HL-60 (cell line): Measurements from ENCODE around the gene UNC119.
"Not testable (repeated sequence)": the region's sequence is repeated elsewhere in the genome, so short reads cannot be mapped to it uniquely, and the experiment has no call there.

ENCODE experiments used
- GABPA ChIP-seq: IDR thresholded peaks from 2 replicates; pipeline ENCODE4 v1.6.1; 2012; ENCODE audit warnings: low read depth
- POLR2AphosphoS5 ChIP-seq: IDR thresholded peaks from 2 replicates; pipeline ENCODE4 v1.6.1; 2012; ENCODE audit warnings: low read depth
- SPI1 ChIP-seq: IDR thresholded peaks from 2 replicates; pipeline ENCODE4 v1.6.1; 2012; ENCODE audit warnings: low read depth, mild to moderate bottlenecking, borderline replicate concordance
- TF ChIP-seq, protein P1 (sequence below): IDR thresholded peaks from one replicate; pipeline ENCODE4 v1.5.1; 2011; ENCODE audit warnings: low read length, control low read depth, inconsistent platforms; ENCODE audit not compliant: insufficient read depth
- TF ChIP-seq, protein P2 (sequence below): IDR thresholded peaks from 2 replicates; pipeline ENCODE4 v1.6.1; 2012; ENCODE audit warnings: low read depth; ENCODE audit not compliant: insufficient replicate concordance

DNA sequence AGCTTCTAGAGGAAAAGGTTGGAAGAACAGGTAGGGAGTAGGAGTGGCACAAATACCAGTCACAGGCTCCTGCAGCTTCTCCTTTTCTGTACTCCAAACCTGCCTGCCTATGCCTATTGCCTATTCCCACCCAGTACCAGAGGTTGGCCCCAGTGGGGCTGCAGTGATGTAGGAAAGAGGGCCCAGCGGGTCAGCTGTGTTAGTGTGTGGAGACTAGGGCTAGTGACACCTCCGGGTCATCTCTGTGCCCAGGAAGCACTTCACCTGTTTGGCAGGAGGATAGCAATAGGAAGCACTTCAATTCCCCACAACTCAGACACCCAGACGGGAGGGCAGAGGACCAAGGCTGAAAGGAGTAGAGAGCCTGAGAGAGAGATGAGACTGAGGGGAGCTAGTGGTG is 23.6 kb upstream of the UNC119 start:
- TF ChIP-seq, protein P1, sequence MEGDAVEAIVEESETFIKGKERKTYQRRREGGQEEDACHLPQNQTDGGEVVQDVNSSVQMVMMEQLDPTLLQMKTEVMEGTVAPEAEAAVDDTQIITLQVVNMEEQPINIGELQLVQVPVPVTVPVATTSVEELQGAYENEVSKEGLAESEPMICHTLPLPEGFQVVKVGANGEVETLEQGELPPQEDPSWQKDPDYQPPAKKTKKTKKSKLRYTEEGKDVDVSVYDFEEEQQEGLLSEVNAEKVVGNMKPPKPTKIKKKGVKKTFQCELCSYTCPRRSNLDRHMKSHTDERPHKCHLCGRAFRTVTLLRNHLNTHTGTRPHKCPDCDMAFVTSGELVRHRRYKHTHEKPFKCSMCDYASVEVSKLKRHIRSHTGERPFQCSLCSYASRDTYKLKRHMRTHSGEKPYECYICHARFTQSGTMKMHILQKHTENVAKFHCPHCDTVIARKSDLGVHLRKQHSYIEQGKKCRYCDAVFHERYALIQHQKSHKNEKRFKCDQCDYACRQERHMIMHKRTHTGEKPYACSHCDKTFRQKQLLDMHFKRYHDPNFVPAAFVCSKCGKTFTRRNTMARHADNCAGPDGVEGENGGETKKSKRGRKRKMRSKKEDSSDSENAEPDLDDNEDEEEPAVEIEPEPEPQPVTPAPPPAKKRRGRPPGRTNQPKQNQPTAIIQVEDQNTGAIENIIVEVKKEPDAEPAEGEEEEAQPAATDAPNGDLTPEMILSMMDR = not testable (repeated sequence)
- TF ChIP-seq, protein P2, sequence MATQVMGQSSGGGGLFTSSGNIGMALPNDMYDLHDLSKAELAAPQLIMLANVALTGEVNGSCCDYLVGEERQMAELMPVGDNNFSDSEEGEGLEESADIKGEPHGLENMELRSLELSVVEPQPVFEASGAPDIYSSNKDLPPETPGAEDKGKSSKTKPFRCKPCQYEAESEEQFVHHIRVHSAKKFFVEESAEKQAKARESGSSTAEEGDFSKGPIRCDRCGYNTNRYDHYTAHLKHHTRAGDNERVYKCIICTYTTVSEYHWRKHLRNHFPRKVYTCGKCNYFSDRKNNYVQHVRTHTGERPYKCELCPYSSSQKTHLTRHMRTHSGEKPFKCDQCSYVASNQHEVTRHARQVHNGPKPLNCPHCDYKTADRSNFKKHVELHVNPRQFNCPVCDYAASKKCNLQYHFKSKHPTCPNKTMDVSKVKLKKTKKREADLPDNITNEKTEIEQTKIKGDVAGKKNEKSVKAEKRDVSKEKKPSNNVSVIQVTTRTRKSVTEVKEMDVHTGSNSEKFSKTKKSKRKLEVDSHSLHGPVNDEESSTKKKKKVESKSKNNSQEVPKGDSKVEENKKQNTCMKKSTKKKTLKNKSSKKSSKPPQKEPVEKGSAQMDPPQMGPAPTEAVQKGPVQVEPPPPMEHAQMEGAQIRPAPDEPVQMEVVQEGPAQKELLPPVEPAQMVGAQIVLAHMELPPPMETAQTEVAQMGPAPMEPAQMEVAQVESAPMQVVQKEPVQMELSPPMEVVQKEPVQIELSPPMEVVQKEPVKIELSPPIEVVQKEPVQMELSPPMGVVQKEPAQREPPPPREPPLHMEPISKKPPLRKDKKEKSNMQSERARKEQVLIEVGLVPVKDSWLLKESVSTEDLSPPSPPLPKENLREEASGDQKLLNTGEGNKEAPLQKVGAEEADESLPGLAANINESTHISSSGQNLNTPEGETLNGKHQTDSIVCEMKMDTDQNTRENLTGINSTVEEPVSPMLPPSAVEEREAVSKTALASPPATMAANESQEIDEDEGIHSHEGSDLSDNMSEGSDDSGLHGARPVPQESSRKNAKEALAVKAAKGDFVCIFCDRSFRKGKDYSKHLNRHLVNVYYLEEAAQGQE = not testable (repeated sequence)
- TF ChIP-seq POLR2AphosphoS5, SPI1, GABPA: not testable (repeated sequence)
